K562 (cell line): ENCODE data around the gene POLR3GL. TPM values are rescaled to one million over a fixed set of nuclear protein-coding genes. Genes with fewer than 3 reads are reported as not detected.

Experiments
- CBFA2T2 ChIP-seq: fragments of 450-650 bp; conservative IDR thresholded peaks from 2 replicates; pipeline ENCODE4 v1.6.1; 2017; ENCODE audit warnings: mild to moderate bottlenecking
- HOXB6 ChIP-seq: fragments of 250-450 bp; sonication (Bioruptor Pico); IDR thresholded peaks from 2 replicates; pipeline ENCODE4 v1.5.1; 2022; ENCODE audit warnings: mild to moderate bottlenecking, borderline replicate concordance
- ID3 ChIP-seq, 2 experiments: fragments of 250-450 bp in 1 of 2; fragments of 450-650 bp in 1 of 2; sonication (Bioruptor Pico) in 1 of 2; IDR thresholded peaks; 2 replicates each; pipeline versions ENCODE4 v1.6.1 to v1.8.0; 2016 to 2021; ENCODE audit warnings: mild to moderate bottlenecking in 2 of 2, moderate library complexity in 2 of 2, missing compliant biosample characterization in 1 of 2, missing genetic modification characterization in 1 of 2
- KAT8 ChIP-seq: fragments of 450-650 bp; IDR thresholded peaks from 2 replicates; pipeline ENCODE4 v1.6.1; 2016; ENCODE audit warnings: low read depth, mild to moderate bottlenecking
- PHTF2 ChIP-seq: fragments of 250-450 bp; sonication (Bioruptor Pico); IDR thresholded peaks from 2 replicates; pipeline ENCODE4 v1.5.0; 2021; ENCODE audit warnings: mild to moderate bottlenecking
- RFX1 ChIP-seq: fragments of 450-650 bp; IDR thresholded peaks from 2 replicates; pipeline ENCODE4 v1.6.1; 2016; ENCODE audit warnings: mild to moderate bottlenecking, moderate library complexity
- SMAD2 ChIP-seq: fragments of 150-350 bp; IDR thresholded peaks from 2 replicates; pipeline ENCODE4 v1.6.1; 2014; ENCODE audit warnings: low read depth, mild to moderate bottlenecking, low read length
- SMARCB1 ChIP-seq: IDR thresholded peaks from 2 replicates; pipeline ENCODE4 v1.6.1; 2011; ENCODE audit warnings: improper control_type of control experiment, low read depth; ENCODE audit not compliant: insufficient read length
- TRIM24 ChIP-seq, 2 experiments: fragments of 450-650 bp; IDR thresholded peaks; 2 replicates each; pipeline ENCODE4 v1.6.1; 2016
- ZNF274 ChIP-seq: IDR thresholded peaks from 2 replicates; pipeline ENCODE4 v1.6.1; 2011; ENCODE audit warnings: low read depth, mild to moderate bottlenecking, low read length, moderate library complexity, borderline replicate concordance
- ZNF318 ChIP-seq, 2 experiments: fragments of 450-650 bp; IDR thresholded peaks; 2 replicates each; pipeline ENCODE4 v1.6.1; 2016; ENCODE audit warnings: mild to moderate bottlenecking in 2 of 2, borderline replicate concordance in 1 of 2, low read depth in 1 of 2, moderate library complexity in 1 of 2
- ZNF398 ChIP-seq: fragments of 250-450 bp; sonication (Bioruptor Pico); IDR thresholded peaks from 2 replicates; pipeline ENCODE4 v1.8.0; 2021; ENCODE audit warnings: moderate library complexity, mild to moderate bottlenecking, inconsistent platforms
- polyA plus RNA-seq, 8 experiments: library from polyadenylated mRNA; depleted of rRNA in 4 of 8; stranded (reverse) in 5 of 8; unstranded in 3 of 8; fragments of >200 nt; fragmentation: Nextera tagmentation in 2 of 8; fragmentation: Illumina TruSeq in 1 of 8; extraction: Ambion mirVana in 2 of 8; extraction: Trizol in 1 of 8; gene quantifications; 2 replicates each; pipeline versions ENCODE4 v1.2.1 to v1.2.3, GENCODE V29; 2011 to 2014; ENCODE audit warnings: inconsistent platforms in 1 of 8, missing spikeins in 1 of 8
- total RNA-seq, 7 experiments: library from RNA; depleted of rRNA in 6 of 7; stranded (reverse); fragments of >200 nt in 6 of 7; fragmentation: Illumina TruSeq in 2 of 7; extraction: Trizol in 2 of 7; gene quantifications; 2 replicates each; pipeline versions ENCODE4 v1.2.1 to v1.2.3, GENCODE V29; 2011 to 2021; ENCODE audit warnings: low replicate concordance in 1 of 7
- TF ChIP-seq, protein P1 (sequence below), 2 experiments: fragments of 150-350 bp in 1 of 2; IDR thresholded peaks; 2 replicates each; pipeline ENCODE4 v1.6.1; 2012 to 2016; ENCODE audit warnings: low read depth in 2 of 2, low read length in 2 of 2, mild to moderate bottlenecking in 1 of 2, moderate library complexity in 1 of 2

Gene POLR3GL
- total and polyA plus RNA-seq, 9 of the 15 experiments (the other 6 are each of a cell fraction or from before 2014, with no cell fraction given) = 14.6 to 48.4 (median 38.2) TPM

GRCh38 chr1:145995964-145996432 lies 31.5 kb downstream of the POLR3GL start (continued):
- TF ChIP-seq ZNF398 (CRISPR knock-in tag) (no peak), PHTF2 (CRISPR knock-in tag) (no peak), ZNF274 (no peak), SMARCB1 (no peak), HOXB6 (peak; percentile 80; the same call in 1 of the 2 replicates), KAT8 (no peak), RFX1 (0 out of 2 replicates have a peak, but pooled peaks have one; percentile 26), SMAD2 (no peak), ID3 (CRISPR knock-in tag; IDR thresholded peaks at IDR 0.05) (0 out of 2 replicates have a peak, but pooled peaks have one; percentile 6), ID3 (tag; IDR thresholded peaks at IDR 0.05) (no peak), ZNF318 (IDR thresholded peaks at IDR 0.05; ENCODE audit: borderline replicate concordance in 1 of 2, low read depth in 1 of 2) (no peak), TRIM24 (IDR thresholded peaks at IDR 0.05) (no peak), CBFA2T2 (no peak)
- TF ChIP-seq, protein P1, sequence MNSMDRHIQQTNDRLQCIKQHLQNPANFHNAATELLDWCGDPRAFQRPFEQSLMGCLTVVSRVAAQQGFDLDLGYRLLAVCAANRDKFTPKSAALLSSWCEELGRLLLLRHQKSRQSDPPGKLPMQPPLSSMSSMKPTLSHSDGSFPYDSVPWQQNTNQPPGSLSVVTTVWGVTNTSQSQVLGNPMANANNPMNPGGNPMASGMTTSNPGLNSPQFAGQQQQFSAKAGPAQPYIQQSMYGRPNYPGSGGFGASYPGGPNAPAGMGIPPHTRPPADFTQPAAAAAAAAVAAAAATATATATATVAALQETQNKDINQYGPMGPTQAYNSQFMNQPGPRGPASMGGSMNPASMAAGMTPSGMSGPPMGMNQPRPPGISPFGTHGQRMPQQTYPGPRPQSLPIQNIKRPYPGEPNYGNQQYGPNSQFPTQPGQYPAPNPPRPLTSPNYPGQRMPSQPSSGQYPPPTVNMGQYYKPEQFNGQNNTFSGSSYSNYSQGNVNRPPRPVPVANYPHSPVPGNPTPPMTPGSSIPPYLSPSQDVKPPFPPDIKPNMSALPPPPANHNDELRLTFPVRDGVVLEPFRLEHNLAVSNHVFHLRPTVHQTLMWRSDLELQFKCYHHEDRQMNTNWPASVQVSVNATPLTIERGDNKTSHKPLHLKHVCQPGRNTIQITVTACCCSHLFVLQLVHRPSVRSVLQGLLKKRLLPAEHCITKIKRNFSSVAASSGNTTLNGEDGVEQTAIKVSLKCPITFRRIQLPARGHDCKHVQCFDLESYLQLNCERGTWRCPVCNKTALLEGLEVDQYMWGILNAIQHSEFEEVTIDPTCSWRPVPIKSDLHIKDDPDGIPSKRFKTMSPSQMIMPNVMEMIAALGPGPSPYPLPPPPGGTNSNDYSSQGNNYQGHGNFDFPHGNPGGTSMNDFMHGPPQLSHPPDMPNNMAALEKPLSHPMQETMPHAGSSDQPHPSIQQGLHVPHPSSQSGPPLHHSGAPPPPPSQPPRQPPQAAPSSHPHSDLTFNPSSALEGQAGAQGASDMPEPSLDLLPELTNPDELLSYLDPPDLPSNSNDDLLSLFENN (IDR thresholded peaks at IDR 0.05; ENCODE audit: low read depth in 2 of 2, low read length in 2 of 2) = 0 out of 4 replicates have a peak, but pooled peaks of 1 of the 2 experiments have one; percentile 14
